Ishikawa (cell line): ENCODE measurements around the gene FAM222B.

ENCODE experiments used
- CREB1 ChIP-seq: IDR thresholded peaks from 2 replicates; pipeline ENCODE4 v1.6.1; 2012; ENCODE audit warnings: low read depth
- EGR1 ChIP-seq: IDR thresholded peaks from 2 replicates; pipeline ENCODE4 v1.6.1; 2012
- EP300 ChIP-seq: IDR thresholded peaks from 2 replicates; pipeline ENCODE4 v1.6.1; 2012; ENCODE audit warnings: borderline replicate concordance
- FOXM1 ChIP-seq: IDR thresholded peaks from 2 replicates; pipeline ENCODE4 v1.6.1; 2012; ENCODE audit warnings: low read depth, borderline replicate concordance
- NFIC ChIP-seq: IDR thresholded peaks from 2 replicates; pipeline ENCODE4 v1.6.1; 2012
- RAD21 ChIP-seq: IDR thresholded peaks from 2 replicates; pipeline ENCODE4 v1.6.1; 2012; ENCODE audit warnings: low read depth
- TAF1 ChIP-seq: IDR thresholded peaks from 2 replicates; pipeline ENCODE4 v1.6.1; 2012; ENCODE audit warnings: low read depth, mild to moderate bottlenecking
- TCF12 ChIP-seq: IDR thresholded peaks from 2 replicates; pipeline ENCODE4 v1.6.1; 2012; ENCODE audit warnings: low read depth
- YY1 ChIP-seq: IDR thresholded peaks from 2 replicates; pipeline ENCODE4 v1.6.1; 2012; ENCODE audit warnings: low read depth
- ZBTB7A ChIP-seq: IDR thresholded peaks from 2 replicates; pipeline ENCODE4 v1.6.1; 2012; ENCODE audit warnings: low read depth
- TF ChIP-seq, protein P1 (sequence below): IDR thresholded peaks from 2 replicates; pipeline ENCODE4 v1.6.1; 2012
- TF ChIP-seq, protein P2 (sequence below): IDR thresholded peaks from 2 replicates; pipeline ENCODE4 v1.6.1; 2012
- TF ChIP-seq, protein P3 (sequence below): IDR thresholded peaks from 2 replicates; pipeline ENCODE4 v1.6.1; 2012; ENCODE audit warnings: low read depth, mild to moderate bottlenecking

DNA sequence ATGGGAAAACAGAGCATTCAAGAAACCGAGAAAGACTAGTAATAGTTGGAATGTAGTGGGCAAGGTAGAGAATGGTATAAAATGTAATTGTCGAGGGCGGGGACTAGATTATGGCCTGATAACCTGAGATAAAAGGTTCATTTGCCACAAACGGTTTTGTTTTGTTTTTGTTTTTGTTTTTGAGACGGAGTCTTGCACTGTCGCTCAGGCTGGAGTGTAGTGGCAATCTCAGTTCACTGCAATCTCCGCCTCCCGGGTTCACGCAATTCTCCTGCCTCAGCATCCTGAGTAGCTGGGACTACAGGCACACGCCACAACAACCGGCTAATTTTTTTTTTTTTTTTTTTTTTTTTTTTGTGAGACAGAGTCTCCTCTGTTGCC lies 112.7 kb downstream of the FAM222B start:
- TF ChIP-seq CREB1 (no peak), NFIC (no peak), RAD21 (no peak), TAF1 (no peak), EP300 (no peak), FOXM1 (no peak), EGR1 (no peak), YY1 (no peak), ZBTB7A (no peak), TCF12 (no peak)
- TF ChIP-seq, protein P1, sequence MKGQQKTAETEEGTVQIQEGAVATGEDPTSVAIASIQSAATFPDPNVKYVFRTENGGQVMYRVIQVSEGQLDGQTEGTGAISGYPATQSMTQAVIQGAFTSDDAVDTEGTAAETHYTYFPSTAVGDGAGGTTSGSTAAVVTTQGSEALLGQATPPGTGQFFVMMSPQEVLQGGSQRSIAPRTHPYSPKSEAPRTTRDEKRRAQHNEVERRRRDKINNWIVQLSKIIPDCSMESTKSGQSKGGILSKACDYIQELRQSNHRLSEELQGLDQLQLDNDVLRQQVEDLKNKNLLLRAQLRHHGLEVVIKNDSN = no peak
- TF ChIP-seq, protein P2, sequence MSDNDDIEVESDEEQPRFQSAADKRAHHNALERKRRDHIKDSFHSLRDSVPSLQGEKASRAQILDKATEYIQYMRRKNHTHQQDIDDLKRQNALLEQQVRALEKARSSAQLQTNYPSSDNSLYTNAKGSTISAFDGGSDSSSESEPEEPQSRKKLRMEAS = no peak
- TF ChIP-seq, protein P3, sequence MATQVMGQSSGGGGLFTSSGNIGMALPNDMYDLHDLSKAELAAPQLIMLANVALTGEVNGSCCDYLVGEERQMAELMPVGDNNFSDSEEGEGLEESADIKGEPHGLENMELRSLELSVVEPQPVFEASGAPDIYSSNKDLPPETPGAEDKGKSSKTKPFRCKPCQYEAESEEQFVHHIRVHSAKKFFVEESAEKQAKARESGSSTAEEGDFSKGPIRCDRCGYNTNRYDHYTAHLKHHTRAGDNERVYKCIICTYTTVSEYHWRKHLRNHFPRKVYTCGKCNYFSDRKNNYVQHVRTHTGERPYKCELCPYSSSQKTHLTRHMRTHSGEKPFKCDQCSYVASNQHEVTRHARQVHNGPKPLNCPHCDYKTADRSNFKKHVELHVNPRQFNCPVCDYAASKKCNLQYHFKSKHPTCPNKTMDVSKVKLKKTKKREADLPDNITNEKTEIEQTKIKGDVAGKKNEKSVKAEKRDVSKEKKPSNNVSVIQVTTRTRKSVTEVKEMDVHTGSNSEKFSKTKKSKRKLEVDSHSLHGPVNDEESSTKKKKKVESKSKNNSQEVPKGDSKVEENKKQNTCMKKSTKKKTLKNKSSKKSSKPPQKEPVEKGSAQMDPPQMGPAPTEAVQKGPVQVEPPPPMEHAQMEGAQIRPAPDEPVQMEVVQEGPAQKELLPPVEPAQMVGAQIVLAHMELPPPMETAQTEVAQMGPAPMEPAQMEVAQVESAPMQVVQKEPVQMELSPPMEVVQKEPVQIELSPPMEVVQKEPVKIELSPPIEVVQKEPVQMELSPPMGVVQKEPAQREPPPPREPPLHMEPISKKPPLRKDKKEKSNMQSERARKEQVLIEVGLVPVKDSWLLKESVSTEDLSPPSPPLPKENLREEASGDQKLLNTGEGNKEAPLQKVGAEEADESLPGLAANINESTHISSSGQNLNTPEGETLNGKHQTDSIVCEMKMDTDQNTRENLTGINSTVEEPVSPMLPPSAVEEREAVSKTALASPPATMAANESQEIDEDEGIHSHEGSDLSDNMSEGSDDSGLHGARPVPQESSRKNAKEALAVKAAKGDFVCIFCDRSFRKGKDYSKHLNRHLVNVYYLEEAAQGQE = no peak
